ENCODE results near the gene SAP25. TPM values are rescaled to one million over a fixed set of nuclear protein-coding genes. Genes with fewer than 3 reads are reported as not detected.

The SAP25 gene
- total and polyA plus RNA-seq, 2 donors (not counting 1 experiment from before 2014, with no cell fraction given): 51.7 to 71.9 TPM

- POLR2A ChIA-PET: no interaction called here
- ATAC-seq (ENCODE audit: low read depth) (no peak), DNase-seq (no peak)
- no peak for TF ChIP-seq EZH2 (IDR thresholded peaks at IDR 0.05; ENCODE audit: borderline replicate concordance, insufficient read depth, low read depth, low read length, poor library complexity, severe bottlenecking)
- TF ChIP-seq, protein P1, sequence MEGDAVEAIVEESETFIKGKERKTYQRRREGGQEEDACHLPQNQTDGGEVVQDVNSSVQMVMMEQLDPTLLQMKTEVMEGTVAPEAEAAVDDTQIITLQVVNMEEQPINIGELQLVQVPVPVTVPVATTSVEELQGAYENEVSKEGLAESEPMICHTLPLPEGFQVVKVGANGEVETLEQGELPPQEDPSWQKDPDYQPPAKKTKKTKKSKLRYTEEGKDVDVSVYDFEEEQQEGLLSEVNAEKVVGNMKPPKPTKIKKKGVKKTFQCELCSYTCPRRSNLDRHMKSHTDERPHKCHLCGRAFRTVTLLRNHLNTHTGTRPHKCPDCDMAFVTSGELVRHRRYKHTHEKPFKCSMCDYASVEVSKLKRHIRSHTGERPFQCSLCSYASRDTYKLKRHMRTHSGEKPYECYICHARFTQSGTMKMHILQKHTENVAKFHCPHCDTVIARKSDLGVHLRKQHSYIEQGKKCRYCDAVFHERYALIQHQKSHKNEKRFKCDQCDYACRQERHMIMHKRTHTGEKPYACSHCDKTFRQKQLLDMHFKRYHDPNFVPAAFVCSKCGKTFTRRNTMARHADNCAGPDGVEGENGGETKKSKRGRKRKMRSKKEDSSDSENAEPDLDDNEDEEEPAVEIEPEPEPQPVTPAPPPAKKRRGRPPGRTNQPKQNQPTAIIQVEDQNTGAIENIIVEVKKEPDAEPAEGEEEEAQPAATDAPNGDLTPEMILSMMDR (IDR thresholded peaks at IDR 0.05): no peak
- Mint-ChIP-seq H3K27ac (peak overlapping the region; percentile 84), H3K27me3 (no peaks in the 10 kb centered on the region), H3K4me3 (no peak overlapping the region), H3K9me3 (ENCODE audit: insufficient read depth) (no peaks in the 10 kb centered on the region), H3K4me1 (peaks cover 64% of the 10 kb centered on the region)
- H4K20me1 ChIP-seq (ENCODE audit: control insufficient read depth, insufficient read depth, low read length, poor library complexity, severe bottlenecking): no peaks in the 10 kb centered on the region
- peaks cover 0 to 3% (median 0%) of the 10 kb centered on the region in 3 donors for H3K9me3 ChIP-seq (ENCODE audit: control extremely low read depth in 1 of 3, control insufficient read depth in 2 of 3, insufficient read depth in 1 of 3, low read length in 2 of 3)
- H3K79me2 ChIP-seq (ENCODE audit: control insufficient read depth, insufficient read depth, low read length): peaks cover 30% of the 10 kb centered on the region
- intact Hi-C loops (cut with micrococcal nuclease): no loop called here
- H3K27me3 ChIP-seq (replicated peaks in 1 of 4; ENCODE audit: control extremely low read depth in 1 of 4, control insufficient read depth in 3 of 4, insufficient read depth in 4 of 4, low read length in 3 of 4): no peaks in the 10 kb centered on the region
- 25% methylated on average over 2 of the region's 2 CpGs for WGBS (ENCODE audit: insufficient coverage)
- H2AFZ ChIP-seq (ENCODE audit: insufficient read depth, low read depth, low read length, poor library complexity, severe bottlenecking): no peak overlapping the region
- H3K9ac ChIP-seq (ENCODE audit: low read length): no peak overlapping the region
- peak overlapping the region in 1 of 2 donors; percentile 38 for H3K27ac ChIP-seq (ENCODE audit: low read length in 2 of 2)
- CTCF ChIA-PET: interaction anchor here (0.9 to 6.5 kb wide), 3 partner anchors 11 to 17 kb away, joined by 3 to 67 read pairs (median 27); no protein-coding TSS in a partner anchor
- no peak overlapping the region for H3K4me3 ChIP-seq (ENCODE audit: control extremely low read depth in 1 of 5, extremely low read depth in 1 of 5, insufficient read depth in 1 of 5, low read depth in 2 of 5, low read length in 4 of 5)
- peaks cover 38 to 58% of the 10 kb centered on the region in 2 donors for H3K4me1 ChIP-seq (ENCODE audit: control insufficient read depth in 2 of 2, insufficient read depth in 2 of 2, low read length in 2 of 2)
- peaks cover 0 to 5% of the 10 kb centered on the region in 2 experiments for H3K36me3 ChIP-seq (replicated peaks in 1 of 2; ENCODE audit: control extremely low read depth in 1 of 2, control insufficient read depth in 1 of 2, extremely low read depth in 1 of 2, insufficient read depth in 2 of 2, low read length in 1 of 2)
- no peak overlapping the region for H3K4me2 ChIP-seq (replicated peaks; ENCODE audit: low read depth, low read length, poor library complexity, severe bottlenecking)
Measured at GRCh38 chr7:100547872-100548271, 25.8 kb downstream of the SAP25 start.

- no peak overlapping the region for H3K9ac ChIP-seq (ENCODE audit: low read length)
- no peak overlapping the region for H2AFZ ChIP-seq (ENCODE audit: insufficient read depth, low read depth, low read length, poor library complexity, severe bottlenecking)
- H3K4me1 ChIP-seq (ENCODE audit: control insufficient read depth in 2 of 2, insufficient read depth in 2 of 2, low read length in 2 of 2): peaks cover 38 to 63% of the 10 kb centered on the region in 2 donors
- no peaks in the 10 kb centered on the region for H3K9me3 Mint-ChIP-seq (ENCODE audit: insufficient read depth)
- CTCF ChIA-PET: interaction anchor here (4.4 to 6.5 kb wide), 2 partner anchors 12 to 18 kb away, joined by 27 to 67 read pairs; no protein-coding TSS in a partner anchor
- peak overlapping the region; percentile 38 for H3K4me2 ChIP-seq (replicated peaks; ENCODE audit: low read depth, low read length, poor library complexity, severe bottlenecking)
- no peaks in the 10 kb centered on the region for H3K27me3 Mint-ChIP-seq
- H3K9me3 ChIP-seq (ENCODE audit: control extremely low read depth in 1 of 3, control insufficient read depth in 2 of 3, insufficient read depth in 1 of 3, low read length in 2 of 3): peaks cover 0 to 3% (median 0%) of the 10 kb centered on the region in 3 donors
- peak overlapping the region; percentile 84 for H3K27ac Mint-ChIP-seq
- peaks cover 69% of the 10 kb centered on the region for H3K4me1 Mint-ChIP-seq
- DNase-seq (no peak), ATAC-seq (ENCODE audit: low read depth) (no peak)
- H3K27ac ChIP-seq (ENCODE audit: low read length in 2 of 2): peak overlapping the region; percentile 19 to 38
- TF ChIP-seq, protein P1 (IDR thresholded peaks at IDR 0.05): no peak
- TF ChIP-seq EZH2 (IDR thresholded peaks at IDR 0.05; ENCODE audit: borderline replicate concordance, insufficient read depth, low read depth, low read length, poor library complexity, severe bottlenecking): no peak
- WGBS (ENCODE audit: insufficient coverage): 90% methylated on average over 3 of the region's 9 CpGs
- no peaks in the 10 kb centered on the region for H4K20me1 ChIP-seq (ENCODE audit: control insufficient read depth, insufficient read depth, low read length, poor library complexity, severe bottlenecking)
- H3K79me2 ChIP-seq (ENCODE audit: control insufficient read depth, insufficient read depth, low read length): peaks cover 34% of the 10 kb centered on the region
- POLR2A ChIA-PET: no interaction called here
- peak overlapping the region; percentile 57 for H3K4me3 Mint-ChIP-seq
- H3K27me3 ChIP-seq (replicated peaks in 1 of 4; ENCODE audit: control extremely low read depth in 1 of 4, control insufficient read depth in 3 of 4, insufficient read depth in 4 of 4, low read length in 3 of 4): no peaks in the 10 kb centered on the region
- intact Hi-C loops (cut with micrococcal nuclease): no loop called here
- H3K36me3 ChIP-seq (replicated peaks in 1 of 2; ENCODE audit: control extremely low read depth in 1 of 2, control insufficient read depth in 1 of 2, extremely low read depth in 1 of 2, insufficient read depth in 2 of 2, low read length in 1 of 2): peaks cover 0 to 1% of the 10 kb centered on the region in 2 experiments
- no peak overlapping the region for H3K4me3 ChIP-seq (ENCODE audit: control extremely low read depth in 1 of 5, extremely low read depth in 1 of 5, insufficient read depth in 1 of 5, low read depth in 2 of 5, low read length in 4 of 5)
Measured at GRCh38 chr7:100546926-100547800, 26.5 kb downstream of the SAP25 start.
